ENCODE data around the gene RAB40C.

Gene RAB40C, protein sequence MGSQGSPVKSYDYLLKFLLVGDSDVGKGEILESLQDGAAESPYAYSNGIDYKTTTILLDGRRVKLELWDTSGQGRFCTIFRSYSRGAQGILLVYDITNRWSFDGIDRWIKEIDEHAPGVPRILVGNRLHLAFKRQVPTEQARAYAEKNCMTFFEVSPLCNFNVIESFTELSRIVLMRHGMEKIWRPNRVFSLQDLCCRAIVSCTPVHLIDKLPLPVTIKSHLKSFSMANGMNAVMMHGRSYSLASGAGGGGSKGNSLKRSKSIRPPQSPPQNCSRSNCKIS

DNA sequence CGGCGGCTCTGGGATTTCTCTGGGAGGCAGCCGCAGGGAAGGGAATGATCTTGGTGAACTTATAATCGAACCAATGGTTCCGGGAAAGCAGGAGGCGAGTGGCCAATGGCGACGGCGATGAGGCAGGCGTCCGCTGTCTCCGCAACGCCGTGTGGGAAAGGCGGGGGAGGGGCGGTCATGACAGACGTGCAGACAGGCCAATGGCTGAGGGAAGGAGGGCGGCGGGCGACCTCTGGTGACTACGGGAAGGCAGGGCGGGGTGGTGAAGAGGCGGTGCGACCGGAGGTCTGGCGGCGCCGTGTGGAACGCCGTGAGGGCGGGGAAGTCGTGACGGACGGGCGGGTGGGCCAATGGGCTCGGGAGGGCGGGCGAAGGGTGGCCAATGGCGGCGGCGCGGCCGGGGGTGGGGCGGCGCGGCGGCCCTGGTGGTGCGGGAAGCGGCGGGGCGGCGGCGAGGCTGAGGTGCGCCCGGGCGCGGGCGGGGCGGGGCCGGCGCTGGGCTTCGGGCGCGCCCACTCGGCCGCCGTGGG lies at the start of gene RAB40C:
RAB40C (plus strand) TSS at position 409 of the 530 bp plus-strand sequence. CDS start 226 bp downstream, outside the sequence.
- DNase-seq, result peak; percentile 96

GRCh38 chr16:540645-541340 lies 49.1 kb upstream of the RAB40C start:
- no peak for DNase-seq

- DNase-seq, result no peak
Measured at GRCh38 chr16:543301-544164, 46.3 kb upstream of the RAB40C start.

DNA sequence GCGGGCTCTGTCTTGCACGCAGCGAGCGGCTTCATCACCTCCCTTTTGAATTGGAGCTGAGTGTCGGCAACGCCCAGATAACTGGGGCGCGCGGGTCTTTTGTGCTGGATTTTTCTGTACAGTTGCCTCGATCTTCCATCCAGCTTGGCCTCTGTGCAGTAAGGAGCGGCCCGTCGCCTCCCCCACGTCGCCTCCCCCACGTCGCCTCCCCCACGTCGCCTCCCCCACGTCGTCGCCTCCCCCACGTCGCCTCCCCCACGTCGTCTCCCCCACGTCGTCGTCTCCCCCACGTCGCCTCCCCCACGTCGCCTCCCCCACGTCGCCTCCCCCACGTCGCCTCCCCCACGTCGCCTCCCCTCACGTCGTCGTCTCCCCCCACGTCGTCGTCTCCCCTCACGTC lies 45.3 kb upstream of the RAB40C start:
- DNase-seq, result no peak

DNA sequence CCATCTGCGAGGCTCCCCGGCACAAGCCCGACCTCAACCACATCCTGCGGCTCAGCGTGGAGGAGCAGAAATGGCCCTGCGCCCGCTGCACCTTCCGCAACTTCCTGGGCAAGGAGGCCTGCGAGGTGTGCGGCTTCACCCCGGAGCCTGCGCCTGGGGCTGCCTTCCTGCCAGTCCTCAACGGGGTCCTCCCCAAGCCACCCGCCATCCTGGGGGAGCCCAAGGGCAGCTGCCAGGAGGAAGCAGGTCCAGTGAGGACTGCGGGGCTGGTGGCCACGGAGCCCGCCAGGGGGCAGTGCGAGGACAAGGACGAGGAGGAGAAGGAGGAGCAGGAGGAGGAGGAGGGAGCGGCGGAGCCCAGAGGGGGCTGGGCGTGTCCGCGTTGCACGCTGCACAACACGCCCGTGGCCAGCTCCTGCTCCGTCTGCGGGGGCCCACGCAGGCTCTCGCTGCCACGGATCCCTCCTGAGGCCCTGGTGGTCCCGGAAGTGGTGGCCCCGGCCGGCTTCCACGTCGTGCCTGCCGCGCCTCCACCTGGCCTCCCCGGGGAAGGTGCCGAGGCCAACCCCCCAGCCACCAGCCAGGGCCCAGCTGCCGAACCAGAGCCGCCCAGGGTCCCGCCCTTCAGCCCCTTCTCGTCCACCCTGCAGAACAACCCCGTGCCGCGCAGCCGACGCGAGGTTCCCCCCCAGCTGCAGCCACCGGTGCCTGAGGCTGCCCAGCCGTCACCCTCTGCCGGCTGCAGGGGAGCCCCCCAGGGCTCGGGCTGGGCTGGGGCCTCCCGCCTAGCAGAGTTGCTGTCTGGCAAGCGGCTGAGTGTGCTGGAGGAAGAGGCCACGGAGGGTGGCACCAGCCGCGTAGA lies 42.7 kb upstream of the RAB40C start:
- no peak for DNase-seq

GRCh38 chr16:548586-548985 lies 41.3 kb upstream of the RAB40C start:
- DNase-seq, result no peak

GRCh38 chr16:549544-550263 lies 40.2 kb upstream of the RAB40C start:
- DNase-seq, result no peak

DNA sequence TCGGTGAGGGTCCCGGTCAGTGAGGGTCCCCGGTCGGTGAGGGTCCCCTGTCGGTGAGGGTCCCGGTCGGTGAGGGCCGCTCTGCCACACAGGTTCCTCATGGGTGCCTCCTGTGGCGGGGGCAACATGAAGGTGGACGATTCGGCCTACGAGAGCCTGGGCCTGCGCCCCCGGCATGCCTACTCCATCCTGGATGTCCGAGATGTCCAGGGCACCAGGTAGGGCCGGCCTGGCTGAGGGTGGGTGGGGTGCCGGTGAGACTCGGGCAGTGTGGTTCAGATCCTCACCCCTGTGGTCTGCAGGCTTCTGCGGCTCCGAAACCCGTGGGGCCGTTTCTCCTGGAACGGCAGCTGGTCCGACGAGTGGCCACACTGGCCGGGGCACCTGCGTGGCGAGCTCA lies 38.7 kb upstream of the RAB40C start:
- DNase-seq, result no peak

- no peak for DNase-seq
Measured at GRCh38 chr16:552171-552570, 37.7 kb upstream of the RAB40C start.

DNA sequence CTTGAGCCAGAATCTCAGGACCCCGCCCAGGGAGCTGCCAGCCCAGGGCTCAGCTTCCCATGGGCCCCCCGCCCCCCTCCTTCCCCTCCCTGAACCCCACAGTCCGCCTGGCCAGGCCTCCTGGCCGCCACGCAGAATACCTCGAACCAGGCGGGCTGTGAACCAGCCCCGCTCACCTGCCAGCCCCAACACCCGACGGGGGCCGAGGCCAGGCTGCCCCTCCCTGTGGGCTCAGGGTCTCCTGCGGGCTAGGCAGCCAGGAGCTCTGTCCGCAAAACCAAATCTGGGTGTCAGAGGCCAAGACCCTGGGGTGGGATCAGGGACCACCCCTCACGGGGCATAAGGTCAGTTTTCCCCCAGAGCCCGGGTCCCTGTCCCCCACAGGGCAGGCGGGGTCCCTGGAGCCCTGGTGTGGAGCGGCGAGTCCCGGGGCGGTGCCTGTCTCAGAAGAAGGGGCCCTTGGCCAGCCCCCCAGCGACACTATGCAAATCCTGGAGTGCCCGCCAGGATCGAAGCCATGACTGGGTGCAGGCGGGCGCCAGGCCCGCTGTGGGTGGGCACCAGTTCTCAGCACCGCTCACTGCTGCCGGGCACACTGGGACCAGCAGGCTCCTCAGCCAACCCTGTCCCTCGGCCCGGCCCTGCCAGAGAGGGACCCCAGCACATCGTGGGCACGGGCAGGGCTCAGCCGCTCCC lies 36.1 kb upstream of the RAB40C start:
- DNase-seq, result no peak

GRCh38 chr16:554297-554621 lies 35.6 kb upstream of the RAB40C start:
- no peak for DNase-seq

DNA sequence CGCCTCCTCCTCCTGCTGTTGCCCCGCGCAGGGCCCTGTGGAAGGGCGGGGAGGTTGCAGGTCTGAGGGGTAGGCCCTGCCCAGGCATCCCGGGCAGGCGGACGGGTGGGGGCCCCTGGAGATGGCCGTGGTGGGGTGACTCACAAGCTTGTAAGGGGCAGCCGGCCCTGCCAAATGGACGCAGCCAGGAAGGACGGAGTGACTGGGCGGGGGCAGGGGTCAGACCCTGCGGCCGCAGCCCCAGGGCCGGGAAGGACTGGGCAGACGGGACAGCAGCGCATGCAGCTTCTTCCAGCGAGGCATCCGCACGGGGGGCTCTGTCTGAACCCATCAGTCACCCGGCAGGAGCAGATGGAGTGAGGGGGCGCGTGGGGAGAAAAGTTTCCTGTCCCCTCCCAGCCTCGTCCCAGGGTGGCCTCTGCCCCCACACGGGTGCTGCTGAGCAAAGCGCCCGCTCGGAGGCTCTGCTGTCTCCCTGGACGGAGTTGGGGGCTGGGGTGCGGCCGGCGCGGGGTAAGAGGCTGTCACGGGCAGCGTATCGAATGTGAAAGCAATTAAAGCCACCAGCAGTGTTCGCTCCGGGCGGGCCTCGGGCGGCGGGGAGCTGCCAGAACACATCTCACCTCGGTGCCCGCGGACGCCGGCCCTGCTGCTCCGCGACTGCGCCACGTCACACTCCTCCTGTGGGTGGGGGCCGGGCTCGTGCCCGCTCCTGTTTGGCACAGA lies 35.1 kb upstream of the RAB40C start:
- DNase-seq, result no peak

DNA sequence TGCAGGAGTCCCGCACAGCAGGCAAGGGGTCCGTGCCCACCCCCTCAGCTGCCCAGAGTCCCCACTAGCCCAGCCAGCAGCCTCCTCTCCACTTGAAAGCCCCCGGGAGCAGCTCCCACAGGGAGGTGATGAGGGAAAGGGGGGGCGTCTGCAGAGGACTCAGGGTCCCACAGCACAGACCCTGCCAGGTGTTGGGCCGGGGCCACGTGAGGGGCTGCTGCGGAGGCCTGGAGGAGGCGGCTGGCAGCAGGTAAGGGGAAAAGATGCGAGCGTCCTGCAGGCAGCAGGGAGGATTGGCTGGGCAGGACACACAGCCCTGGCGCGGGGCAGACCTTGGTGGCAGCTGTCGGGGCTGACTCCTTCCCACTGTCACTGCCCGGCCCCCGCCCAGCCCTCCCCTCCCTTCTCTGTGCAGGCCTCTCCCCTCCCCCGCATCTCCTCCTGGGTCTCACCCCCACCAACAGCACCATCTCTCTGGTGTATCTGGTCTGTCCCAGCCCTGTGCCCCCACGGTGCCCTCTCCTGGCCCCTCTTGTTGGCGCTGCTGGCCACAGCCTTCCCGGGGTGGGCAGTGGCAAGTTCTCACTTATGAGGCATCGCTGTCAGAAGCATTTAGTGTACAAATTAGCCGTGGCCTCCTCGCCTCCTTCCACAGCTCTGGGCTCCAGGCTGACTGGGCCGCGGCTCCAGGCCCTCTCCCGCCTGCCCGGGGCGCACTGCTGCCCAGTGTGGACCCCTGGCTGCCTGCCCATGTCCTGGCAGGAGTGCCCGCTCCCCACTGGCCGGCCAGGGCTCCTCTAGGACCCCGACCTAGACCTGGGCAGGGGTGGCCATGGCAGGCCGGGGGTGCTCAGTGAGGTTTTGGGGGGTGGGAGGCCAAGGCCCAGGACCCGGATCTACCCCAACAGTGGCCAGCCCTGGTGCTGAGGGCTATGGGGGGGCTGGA lies 34.1 kb upstream of the RAB40C start:
- no peak for DNase-seq

- DNase-seq, result no peak
Measured at GRCh38 chr16:556474-557173, 33.2 kb upstream of the RAB40C start.

- DNase-seq, result no peak
Measured at GRCh38 chr16:557463-558297, 32.2 kb upstream of the RAB40C start.

GRCh38 chr16:558298-559020 lies 31.4 kb upstream of the RAB40C start:
- DNase-seq, result no peak

- no peak for DNase-seq
Measured at GRCh38 chr16:559021-559380, 30.9 kb upstream of the RAB40C start.

Data from NCI-H187 treated with DMSO at 0.1 percent for 48 hours (cell line).